HG03442 (cell line): Measurements from ENCODE around the gene CHD3.
A peak's percentile ranks its signal among the peaks of the same experiment; 100 is the strongest.
"Not testable (repeated sequence)": the region's sequence is repeated elsewhere in the genome, so short reads cannot be mapped to it uniquely, and the experiment has no call there.

Source experiments
- ATAC-seq: cut with Tn5 transposase; IDR thresholded peaks from one replicate; pipeline ENCODE4 v1.9.1; 2021; ENCODE audit warnings: mild to moderate bottlenecking, moderate library complexity; ENCODE audit not compliant: unreplicated experiment

Gene CHD3

GRCh38 chr17:7849751-7850504 lies 38.7 kb upstream of the CHD3 start:
- ATAC-seq = no peak

GRCh38 chr17:7850701-7851437 lies 37.7 kb upstream of the CHD3 start:
- ATAC-seq = no peak

- peak; percentile 76 for ATAC-seq
Measured at GRCh38 chr17:7851438-7852261, 36.9 kb upstream of the CHD3 start.

- ATAC-seq = no peak
Measured at GRCh38 chr17:7852262-7852670, 36.3 kb upstream of the CHD3 start.

GRCh38 chr17:7852919-7853690 lies 35.5 kb upstream of the CHD3 start:
- no peak for ATAC-seq

GRCh38 chr17:7853691-7854038 lies 34.9 kb upstream of the CHD3 start:
- no peak for ATAC-seq

- ATAC-seq = no peak
Measured at GRCh38 chr17:7854078-7854777, 34.4 kb upstream of the CHD3 start.

- ATAC-seq = no peak
Measured at GRCh38 chr17:7854851-7855659, 33.5 kb upstream of the CHD3 start, which contains the start of gene TMEM88. Gene TMEM88, plus strand, starts transcription at chr17:7855066. Its CDS starts 9 bp downstream, at chr17:7855075.

GRCh38 chr17:7855660-7856010 lies 33.0 kb upstream of the CHD3 start:
- no peak for ATAC-seq

GRCh38 chr17:7856011-7856810 lies 32.4 kb upstream of the CHD3 start:
- ATAC-seq = no peak

GRCh38 chr17:7856811-7857712 lies 31.5 kb upstream of the CHD3 start, which contains the start of gene NAA38:
Gene NAA38, minus strand, starts transcription at chr17:7857559. Its CDS starts 96 bp downstream, at chr17:7857463.
- ATAC-seq = peak; percentile 71

GRCh38 chr17:7857713-7858521 lies 30.7 kb upstream of the CHD3 start, which contains the start of gene CYB5D1:
Gene CYB5D1, plus strand, starts transcription at chr17:7858003. Its CDS starts 132 bp downstream, at chr17:7858135.
- ATAC-seq = peak; percentile 34

- ATAC-seq = no peak
Measured at GRCh38 chr17:7858522-7858810, 30.1 kb upstream of the CHD3 start.

- no peak for ATAC-seq
Measured at GRCh38 chr17:7859028-7859427, 29.6 kb upstream of the CHD3 start.

GRCh38 chr17:7862692-7863437 lies 25.7 kb upstream of the CHD3 start:
- no peak for ATAC-seq

GRCh38 chr17:7864384-7864783 lies 24.2 kb upstream of the CHD3 start:
- not testable (repeated sequence) for ATAC-seq
